H9 (cell line): ENCODE measurements around the gene FCRL3. TPM values are rescaled to one million over a fixed set of nuclear protein-coding genes. Genes with fewer than 3 reads are reported as not detected.

Source experiments
- DNase-seq: peaks from one replicate; pipeline ENCODE4 v3.0.0-alpha.2; 2017
- H2AFZ ChIP-seq: one replicate; pipeline ENCODE4 v1.6.1; 2013; ENCODE audit warnings: mild to moderate bottlenecking, low read length, control low read depth, moderate library complexity
- H2AK5ac ChIP-seq: 2 replicates; pipeline ENCODE4 v1.6.1; 2013; ENCODE audit warnings: low read length, control low read depth, mixed read lengths; ENCODE audit not compliant: insufficient read length
- H2BK120ac ChIP-seq: one replicate; pipeline ENCODE4 v1.6.1; 2013; ENCODE audit warnings: low read depth, mild to moderate bottlenecking, low read length, control low read depth, inconsistent platforms; ENCODE audit not compliant: poor library complexity, severe bottlenecking
- H2BK12ac ChIP-seq: 2 replicates; pipeline ENCODE4 v1.6.1; 2013; ENCODE audit warnings: low read length, control low read depth, mixed read lengths, low read depth; ENCODE audit not compliant: insufficient read length
- H2BK15ac ChIP-seq: 2 replicates; pipeline ENCODE4 v1.6.1; 2013; ENCODE audit warnings: low read depth, low read length, control low read depth
- H2BK20ac ChIP-seq: one replicate; pipeline ENCODE4 v1.6.1; 2013; ENCODE audit warnings: low read depth, mild to moderate bottlenecking, low read length, control low read depth, inconsistent platforms; ENCODE audit not compliant: poor library complexity, severe bottlenecking
- H2BK5ac ChIP-seq: 2 replicates; pipeline ENCODE4 v1.6.1; 2013; ENCODE audit warnings: low read length, control low read depth, mixed read lengths; ENCODE audit not compliant: insufficient read length
- H3K14ac ChIP-seq: 2 replicates; pipeline ENCODE4 v1.6.1; 2013; ENCODE audit warnings: low read length, control low read depth; ENCODE audit not compliant: insufficient read depth
- H3K18ac ChIP-seq: 2 replicates; pipeline ENCODE4 v1.6.1; 2013; ENCODE audit warnings: low read depth, mild to moderate bottlenecking, mixed read lengths, low read length, control low read depth; ENCODE audit not compliant: insufficient read length
- H3K23ac ChIP-seq: 2 replicates; pipeline ENCODE4 v1.6.1; 2013; ENCODE audit warnings: low read length, control low read depth, mixed read lengths, low read depth; ENCODE audit not compliant: insufficient read length
- H3K23me2 ChIP-seq: 2 replicates; pipeline ENCODE4 v1.6.1; 2013; ENCODE audit warnings: low read depth, mild to moderate bottlenecking, mixed read lengths, low read length, control low read depth; ENCODE audit not compliant: insufficient read length, poor library complexity, severe bottlenecking
- H3K27ac ChIP-seq: 2 replicates; pipeline ENCODE4 v1.5.1; 2013; ENCODE audit warnings: low read length, control low read depth, mixed read lengths, low read depth; ENCODE audit not compliant: insufficient read length
- H3K27me3 ChIP-seq: 2 replicates; pipeline ENCODE4 v1.6.1; 2013; ENCODE audit warnings: low read length, control low read depth, inconsistent platforms; ENCODE audit not compliant: insufficient read depth
- H3K4ac ChIP-seq: 2 replicates; pipeline ENCODE4 v1.6.1; 2013; ENCODE audit warnings: low read depth, mild to moderate bottlenecking, control low read depth, inconsistent platforms, low read length, moderate library complexity
- H3K4me1 ChIP-seq: 2 replicates; pipeline ENCODE4 v1.6.1; 2013; ENCODE audit warnings: low read length, control low read depth, inconsistent platforms; ENCODE audit not compliant: insufficient read depth
- H3K4me2 ChIP-seq: 2 replicates; pipeline ENCODE4 v1.6.1; 2013; ENCODE audit warnings: low read length, control low read depth, mixed read lengths; ENCODE audit not compliant: insufficient read length, insufficient read depth
- H3K56ac ChIP-seq: 2 replicates; pipeline ENCODE4 v1.6.1; 2013; ENCODE audit warnings: low read depth, mild to moderate bottlenecking, mixed read lengths, low read length, control low read depth; ENCODE audit not compliant: insufficient read length
- H3K79me1 ChIP-seq: 2 replicates; pipeline ENCODE4 v1.6.1; 2013; ENCODE audit warnings: low read depth, mild to moderate bottlenecking, moderate library complexity, low read length, control low read depth, inconsistent platforms; ENCODE audit not compliant: insufficient read depth, poor library complexity, severe bottlenecking
- H3K79me2 ChIP-seq: 2 replicates; pipeline ENCODE4 v1.6.1; 2013; ENCODE audit warnings: low read length, control low read depth, inconsistent platforms; ENCODE audit not compliant: insufficient read depth
- H3K9ac ChIP-seq: 2 replicates; pipeline ENCODE4 v1.6.1; 2013; ENCODE audit warnings: low read length, control low read depth, mixed read lengths; ENCODE audit not compliant: insufficient read length; ENCODE audit errors: extremely low read depth
- H3K9me3 ChIP-seq: one replicate; pipeline ENCODE4 v1.6.1; 2013; ENCODE audit warnings: low read depth, low read length, inconsistent platforms; ENCODE audit not compliant: control insufficient read depth
- H3T11ph ChIP-seq: one replicate; pipeline ENCODE4 v1.6.1; 2013; ENCODE audit warnings: mild to moderate bottlenecking, low read length, control low read depth, inconsistent platforms
- H4K20me1 ChIP-seq: one replicate; pipeline ENCODE4 v1.6.1; 2013; ENCODE audit not compliant: control insufficient read depth, insufficient read length, insufficient read depth
- H4K5ac ChIP-seq: 2 replicates; pipeline ENCODE4 v1.6.1; 2013; ENCODE audit warnings: low read depth, mild to moderate bottlenecking, mixed read lengths, low read length, control low read depth; ENCODE audit not compliant: insufficient read length
- H4K8ac ChIP-seq: replicated peaks from 2 replicates; pipeline ENCODE4 v1.6.1; 2013; ENCODE audit warnings: low read length, control low read depth, mixed read lengths, low read depth; ENCODE audit not compliant: insufficient read length
- H4K91ac ChIP-seq: 2 replicates; pipeline ENCODE4 v1.6.1; 2013; ENCODE audit warnings: low read depth, mild to moderate bottlenecking, moderate library complexity, mixed read lengths, low read length, control low read depth; ENCODE audit not compliant: insufficient read length
- H3K27ac Mint-ChIP-seq, 3 experiments: 2 replicates in 2 of 3; 3 replicates in 1 of 3; pipeline ENCODE4 v1.8.0; 2020 to 2021; ENCODE audit warnings: mixed read lengths in 3 of 3, mild to moderate bottlenecking in 1 of 3, moderate library complexity in 1 of 3
- H3K27me3 Mint-ChIP-seq: 2 replicates; pipeline ENCODE4 v1.8.0; 2021; ENCODE audit warnings: low read depth, mild to moderate bottlenecking, moderate library complexity, mixed read lengths
- H3K36me3 Mint-ChIP-seq, 3 experiments: 2 replicates in 2 of 3; 3 replicates in 1 of 3; pipeline ENCODE4 v1.8.0; 2020 to 2021; ENCODE audit warnings: low read depth in 3 of 3, mixed read lengths in 3 of 3; ENCODE audit not compliant: insufficient read depth in 1 of 3
- H3K4me1 Mint-ChIP-seq, 2 experiments: 2 replicates each; pipeline ENCODE4 v1.8.0; 2020; ENCODE audit warnings: mixed read lengths in 2 of 2
- H3K4me3 Mint-ChIP-seq, 2 experiments: 2 replicates in 1 of 2; 3 replicates in 1 of 2; pipeline ENCODE4 v1.8.0; 2020 to 2021; ENCODE audit warnings: mild to moderate bottlenecking in 2 of 2, mixed read lengths in 2 of 2, moderate library complexity in 1 of 2
- H3K9me3 Mint-ChIP-seq, 2 experiments: 2 replicates in 1 of 2; 3 replicates in 1 of 2; pipeline ENCODE4 v1.8.0; 2020; ENCODE audit warnings: mild to moderate bottlenecking in 2 of 2, mixed read lengths in 2 of 2, moderate library complexity in 1 of 2
- CTCF ChIP-seq: fragments of 200-600 bp; sonication (generic); conservative IDR thresholded peaks from 3 replicates; pipeline ENCODE4 v1.8.0; 2021; ENCODE audit warnings: antibody characterized with exemption, mild to moderate bottlenecking
- WGBS: extraction: QIAGEN DNeasy Blood & Tissue Kit; methylation state at CpG from one replicate; pipeline ENCODE4 v1.1.7; 2013; ENCODE audit warnings: missing lambda C conversion rate, low lambda C conversion rate, mixed read lengths; ENCODE audit not compliant: insufficient read length; ENCODE audit errors: extremely low coverage; 5-methylcytosine and 5-hydroxymethylcytosine counted together
- total RNA-seq: library from RNA; stranded (reverse); gene quantifications from 2 replicates; pipeline ENCODE4 v1.2.1, GENCODE V29; 2021

Gene FCRL3
- total RNA-seq, 1 experiment from 2014 or later, result not detected

GRCh38 chr1:157641177-157641576 is 59.4 kb downstream of the FCRL3 start:
- Histone ChIP-seq H3K79me1 (no peaks in the 10 kb centered on the region), H2AK5ac (no peak overlapping the region), H2BK20ac (no peak overlapping the region), H3K27me3 (no peaks in the 10 kb centered on the region), H4K8ac (no peak overlapping the region), H3K4me1 (peaks cover 14% of the 10 kb centered on the region; the same call in 1 of the 2 replicates), H3K9ac (no peak overlapping the region), H3K23ac (no peak overlapping the region), H3K4ac (no peak overlapping the region), H3K9me3 (no peaks in the 10 kb centered on the region), H4K5ac (no peak overlapping the region), H4K20me1 (no peaks in the 10 kb centered on the region), H4K91ac (no peak overlapping the region), H3K4me2 (peak overlapping the region; percentile 22), H3K14ac (no peak overlapping the region), H3K18ac (no peak overlapping the region), H3K27ac (no peak overlapping the region), H2BK120ac (no peak overlapping the region), H2BK12ac (no peak overlapping the region), H2AFZ (no peak overlapping the region), H3K56ac (no peak overlapping the region), H2BK5ac (no peak overlapping the region), H2BK15ac (no peak overlapping the region), H3K79me2 (no peaks in the 10 kb centered on the region), H3T11ph (no peak overlapping the region), H3K23me2 (no peaks in the 10 kb centered on the region)
- no CpG with 5 or more reads among the region's 2 CpGs for WGBS
- TF ChIP-seq CTCF, result no peak
- no peaks in the 10 kb centered on the region for H3K27me3 Mint-ChIP-seq
- no peak overlapping the region for H3K4me3 Mint-ChIP-seq
- H3K36me3 Mint-ChIP-seq, result no peaks in the 10 kb centered on the region
- H3K4me1 Mint-ChIP-seq, result peaks cover 0 to 3% of the 10 kb centered on the region in 2 experiments; a peak in 1 of 4 replicates
- no peak for DNase-seq
- no peaks in the 10 kb centered on the region; a peak in 1 of 5 replicates for H3K9me3 Mint-ChIP-seq
- no peak overlapping the region for H3K27ac Mint-ChIP-seq
